Smooth muscle cell (in vitro differentiated cells): ENCODE measurements around the gene JAG2. TPM values are rescaled to one million over a fixed set of nuclear protein-coding genes. Genes with fewer than 3 reads are reported as not detected.

ENCODE experiments used
- DNase-seq: peaks from one replicate; lab custom pipeline; 2025; ENCODE audit not compliant: unreplicated experiment; lab: John Stamatoyannopoulos, UW
- H2AFZ ChIP-seq: fragments of 200-600 bp; sonication (generic); 2 replicates; pipeline ENCODE4 v1.6.0; 2016; ENCODE audit warnings: antibody characterized with exemption, low read depth, mild to moderate bottlenecking
- H3F3A ChIP-seq: fragments of 200-600 bp; sonication (generic); 2 replicates; pipeline ENCODE4 v1.6.0; 2017; ENCODE audit warnings: antibody characterized with exemption, low read depth
- H3K27ac ChIP-seq: fragments of 200-600 bp; sonication (generic); 2 replicates; pipeline ENCODE4 v1.5.1; 2016; ENCODE audit warnings: low read depth, mild to moderate bottlenecking
- H3K27me3 ChIP-seq: fragments of 200-600 bp; sonication (generic); 2 replicates; pipeline ENCODE4 v1.6.1; 2016; ENCODE audit warnings: low read depth, mild to moderate bottlenecking
- H3K36me3 ChIP-seq: fragments of 200-600 bp; sonication (generic); 2 replicates; pipeline ENCODE4 v1.5.1; 2016; ENCODE audit warnings: low read depth
- H3K4me1 ChIP-seq: fragments of 200-600 bp; sonication (generic); 2 replicates; pipeline ENCODE4 v1.5.1; 2016; ENCODE audit warnings: low read depth
- H3K4me2 ChIP-seq: fragments of 200-600 bp; sonication (generic); 2 replicates; pipeline ENCODE4 v1.6.0; 2016; ENCODE audit warnings: mild to moderate bottlenecking
- H3K4me3 ChIP-seq: fragments of 200-600 bp; sonication (generic); 2 replicates; pipeline ENCODE4 v1.5.1; 2016; ENCODE audit warnings: mild to moderate bottlenecking
- H3K79me2 ChIP-seq: fragments of 200-600 bp; sonication (generic); 2 replicates; pipeline ENCODE4 v1.6.0; 2016; ENCODE audit warnings: low read depth, mild to moderate bottlenecking
- H3K9ac ChIP-seq: fragments of 200-600 bp; sonication (generic); 2 replicates; pipeline ENCODE4 v1.6.0; 2016; ENCODE audit warnings: low read depth
- H3K9me3 ChIP-seq: fragments of 200-600 bp; sonication (generic); replicated peaks from 2 replicates; pipeline ENCODE4 v1.5.1; 2016; ENCODE audit warnings: low read depth
- H4K20me1 ChIP-seq: fragments of 200-600 bp; sonication (generic); 2 replicates; pipeline ENCODE4 v1.6.0; 2016; ENCODE audit warnings: low read depth
- CTCF ChIP-seq: fragments of 200-600 bp; sonication (generic); IDR thresholded peaks from 2 replicates; pipeline ENCODE4 v1.5.1; 2017; ENCODE audit warnings: borderline replicate concordance, mild to moderate bottlenecking, antibody characterized with exemption; ENCODE audit not compliant: insufficient read depth, poor library complexity, severe bottlenecking
- WGBS: methylation state at CpG from one replicate; pipeline ENCODE4 v1.1.7; 2016; ENCODE audit warnings: low lambda C conversion rate; 5-methylcytosine and 5-hydroxymethylcytosine counted together
- polyA plus RNA-seq: library from polyadenylated mRNA; unstranded; fragments of >200 nt; fragmentation: Nextera tagmentation; extraction: Ambion mirVana; gene quantifications from 2 replicates; pipeline ENCODE4 v1.2.1, GENCODE V29; 2016
- total RNA-seq: library from RNA; depleted of rRNA; stranded (reverse); fragments of >200 nt; gene quantifications from 2 replicates; pipeline ENCODE4 v1.2.3, GENCODE V29; 2014

Gene JAG2
- total and polyA plus RNA-seq, 2 experiments from 2014 or later, result 5.0 to 5.8 TPM

DNA sequence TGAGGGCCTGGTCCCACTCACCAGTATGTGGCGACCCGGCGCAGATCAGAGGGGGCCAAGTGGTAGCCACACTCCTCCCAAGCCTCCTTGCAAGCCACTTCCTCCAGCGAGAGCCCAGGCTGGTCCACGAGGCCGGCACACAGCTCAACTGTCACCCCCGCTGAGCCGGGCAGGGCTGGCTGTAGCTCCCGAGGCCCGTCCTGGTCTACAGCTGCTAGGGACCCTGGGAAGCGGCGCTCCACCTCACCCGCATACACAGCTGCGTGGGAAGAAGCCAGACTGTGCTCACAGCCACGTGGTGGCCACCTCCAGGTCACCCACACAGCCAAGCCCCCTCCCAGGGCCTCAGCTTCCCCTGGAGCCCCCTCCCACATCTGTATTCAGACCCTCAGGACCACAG, 7.9 kb upstream of the JAG2 start:
- TF ChIP-seq CTCF, result no peak
- 81% methylated on average over 15 of the region's 15 CpGs for WGBS
- H3K27ac ChIP-seq, result no peak overlapping the region
- no peaks in the 10 kb centered on the region for H3K79me2 ChIP-seq
- H3F3A ChIP-seq, result no peaks in the 10 kb centered on the region
- H4K20me1 ChIP-seq, result peaks cover 31% of the 10 kb centered on the region
- H3K4me1 ChIP-seq, result peaks cover 4% of the 10 kb centered on the region
- H3K27me3 ChIP-seq, result no peaks in the 10 kb centered on the region
- no peak overlapping the region for H3K4me3 ChIP-seq
- no peak overlapping the region for H3K9ac ChIP-seq
- no peak overlapping the region for H2AFZ ChIP-seq
- no peaks in the 10 kb centered on the region for H3K36me3 ChIP-seq
- H3K4me2 ChIP-seq, result no peak overlapping the region
- no peaks in the 10 kb centered on the region for H3K9me3 ChIP-seq
- DNase-seq, result no peak

DNA sequence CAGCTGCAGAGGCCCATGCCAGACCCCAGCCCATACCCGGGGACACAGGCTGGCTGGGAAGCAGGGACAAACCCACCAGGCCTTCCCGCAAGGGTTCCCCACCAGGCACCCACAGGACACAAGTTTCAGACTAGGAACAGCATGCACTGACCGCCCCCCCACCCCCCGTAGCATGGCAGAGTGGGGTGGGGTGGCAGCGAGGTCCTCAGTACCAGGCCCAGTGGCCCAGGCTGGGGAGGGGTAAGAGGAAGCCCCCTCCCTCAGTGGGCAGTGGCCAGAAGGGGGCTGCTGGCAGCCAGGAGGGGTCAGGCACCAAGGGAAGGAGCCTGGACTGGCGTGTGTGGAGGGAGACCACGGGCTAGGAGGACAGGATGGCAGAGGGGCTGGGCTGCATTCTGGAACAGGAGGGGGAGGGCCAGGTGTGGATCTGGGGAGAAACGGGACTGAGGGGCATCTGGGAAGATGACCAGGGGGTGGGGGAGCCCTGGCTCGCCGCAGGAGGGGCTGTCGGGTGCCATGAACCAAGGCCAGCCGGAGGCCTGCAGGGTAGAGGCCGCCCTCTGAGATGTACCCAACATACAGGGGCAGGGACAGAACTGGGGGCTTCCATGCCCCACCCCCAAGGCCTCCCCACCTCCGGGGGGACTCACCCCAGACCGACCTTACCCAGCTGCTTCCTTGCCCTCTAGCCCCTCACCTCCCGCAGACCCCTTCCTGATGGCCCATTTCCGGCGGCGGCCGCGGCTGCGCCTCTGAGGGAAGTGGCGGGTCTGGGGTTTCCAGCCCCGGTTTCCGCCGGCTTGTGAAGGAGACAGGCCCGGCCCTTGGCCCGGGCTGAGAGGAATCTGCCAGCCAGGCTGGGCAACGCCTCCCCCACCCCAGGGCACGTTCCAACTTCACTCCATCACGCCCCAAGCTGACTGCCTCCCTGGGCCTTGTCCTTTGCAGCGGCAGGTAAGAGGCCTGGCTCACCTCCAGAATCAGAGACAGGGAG, 5.6 kb upstream of the JAG2 start:
- TF ChIP-seq CTCF, result no peak
- H3K27me3 ChIP-seq, result peaks cover 7% of the 10 kb centered on the region
- H3K9me3 ChIP-seq, result no peaks in the 10 kb centered on the region
- DNase-seq, result no peak
- H3K4me2 ChIP-seq, result no peak overlapping the region
- 96% methylated on average over 23 of the region's 32 CpGs for WGBS
- H4K20me1 ChIP-seq, result peaks cover 36% of the 10 kb centered on the region
- no peak overlapping the region for H3K4me3 ChIP-seq
- no peaks in the 10 kb centered on the region for H3K79me2 ChIP-seq
- H3F3A ChIP-seq, result no peaks in the 10 kb centered on the region
- H3K27ac ChIP-seq, result no peak overlapping the region
- H3K4me1 ChIP-seq, result no peaks in the 10 kb centered on the region
- no peak overlapping the region for H2AFZ ChIP-seq
- no peaks in the 10 kb centered on the region for H3K36me3 ChIP-seq
- no peak overlapping the region for H3K9ac ChIP-seq

GRCh38 chr14:105173145-105173544, 4.6 kb upstream of the JAG2 start:
- Histone ChIP-seq H4K20me1 (peaks cover 35% of the 10 kb centered on the region), H3K27me3 (peaks cover 10% of the 10 kb centered on the region), H3K4me1 (no peaks in the 10 kb centered on the region), H2AFZ (no peak overlapping the region), H3F3A (no peaks in the 10 kb centered on the region), H3K27ac (no peak overlapping the region), H3K36me3 (no peaks in the 10 kb centered on the region), H3K4me2 (no peak overlapping the region), H3K4me3 (no peak overlapping the region), H3K9ac (no peak overlapping the region), H3K9me3 (no peaks in the 10 kb centered on the region), H3K79me2 (no peaks in the 10 kb centered on the region)
- no peak for DNase-seq
- WGBS, result 92% methylated on average over 13 of the region's 13 CpGs
- TF ChIP-seq CTCF, result no peak

DNA sequence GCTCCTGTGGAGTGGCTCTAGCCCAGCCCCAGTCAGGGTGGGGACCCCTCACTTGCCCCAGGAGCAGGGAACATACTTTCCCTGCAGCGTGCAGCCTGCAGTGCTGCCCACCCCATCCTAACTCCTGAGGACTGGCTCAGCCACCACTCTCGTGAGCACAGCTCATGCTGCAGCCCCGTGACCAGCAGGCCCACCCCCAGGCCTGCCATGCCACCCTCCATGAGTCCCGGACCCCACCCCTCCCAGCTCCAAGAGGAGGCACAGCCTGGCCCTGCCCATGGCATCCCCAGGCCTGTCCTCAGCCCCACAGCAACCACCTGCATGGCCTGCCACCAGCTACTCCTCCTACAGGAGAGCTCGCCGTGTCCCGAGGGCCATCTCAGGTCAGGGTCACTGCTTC, 3.9 kb upstream of the JAG2 start:
- no peaks in the 10 kb centered on the region for H3K36me3 ChIP-seq
- no peaks in the 10 kb centered on the region for H3F3A ChIP-seq
- H3K27ac ChIP-seq, result no peak overlapping the region
- no peak overlapping the region for H3K9ac ChIP-seq
- no peak for TF ChIP-seq CTCF
- DNase-seq, result no peak
- no peak overlapping the region for H2AFZ ChIP-seq
- H3K4me1 ChIP-seq, result no peaks in the 10 kb centered on the region
- H3K4me3 ChIP-seq, result no peak overlapping the region
- H3K79me2 ChIP-seq, result no peaks in the 10 kb centered on the region
- peaks cover 14% of the 10 kb centered on the region for H3K27me3 ChIP-seq
- H3K4me2 ChIP-seq, result no peak overlapping the region
- H4K20me1 ChIP-seq, result peaks cover 35% of the 10 kb centered on the region
- 83% methylated on average over 7 of the region's 7 CpGs for WGBS
- H3K9me3 ChIP-seq, result no peaks in the 10 kb centered on the region
